ENCODE results near the gene CERS2. TPM values are rescaled to one million over a fixed set of nuclear protein-coding genes. Genes with fewer than 3 reads are reported as not detected.

The CERS2 gene
- total and polyA plus RNA-seq, 2 experiments from 2014 or later = 267 to 277 TPM

GRCh38 chr1:151011154-151011850 is 36.7 kb upstream of the CERS2 start:
- no peaks in the 10 kb centered on the region for H3K9me2 ChIP-seq (replicated peaks; ENCODE audit: insufficient read depth)
- TF ChIP-seq EZH2phosphoT487 (IDR thresholded peaks at IDR 0.05; ENCODE audit: low read depth, severe bottlenecking, unreplicated experiment) (no peak), CTCF (IDR thresholded peaks at IDR 0.05; ENCODE audit: poor library complexity) (no peak), EZH2 (IDR thresholded peaks at IDR 0.05; ENCODE audit: borderline replicate concordance) (no peak)
- peak overlapping the region; percentile 82 for H3K27ac ChIP-seq
- H3K9me3 ChIP-seq (ENCODE audit: low read depth) = no peaks in the 10 kb centered on the region
- H2AFZ ChIP-seq = no peak overlapping the region
- no peaks in the 10 kb centered on the region for H3K27me3 ChIP-seq
- no peak overlapping the region for H3K4me3 ChIP-seq
- peaks cover 45% of the 10 kb centered on the region for H3K4me1 ChIP-seq (ENCODE audit: insufficient read depth)
- WGBS (ENCODE audit: low lambda C conversion rate, missing lambda C conversion rate) = 86% methylated on average over 4 of the region's 4 CpGs
- H3K36me3 ChIP-seq (replicated peaks; ENCODE audit: insufficient read depth, low read depth) = no peaks in the 10 kb centered on the region
- DNase-seq (ENCODE audit: low spot score) = no peak
- no peaks in the 10 kb centered on the region for H4K20me1 ChIP-seq (ENCODE audit: insufficient read depth, poor library complexity, severe bottlenecking)
- peaks cover 59% of the 10 kb centered on the region for H3K79me2 ChIP-seq
- no peak overlapping the region for H3K4me2 ChIP-seq

GRCh38 chr1:151010346-151010726 is 35.7 kb upstream of the CERS2 start:
- Histone ChIP-seq H4K20me1 (ENCODE audit: insufficient read depth, poor library complexity, severe bottlenecking) (no peaks in the 10 kb centered on the region), H2AFZ (no peak overlapping the region), H3K4me2 (no peak overlapping the region), H3K27ac (no peak overlapping the region), H3K27me3 (no peaks in the 10 kb centered on the region), H3K36me3 (replicated peaks; ENCODE audit: insufficient read depth, low read depth) (no peaks in the 10 kb centered on the region), H3K4me3 (no peak overlapping the region), H3K4me1 (ENCODE audit: insufficient read depth) (peaks cover 48% of the 10 kb centered on the region), H3K9me3 (ENCODE audit: low read depth) (no peaks in the 10 kb centered on the region), H3K79me2 (peaks cover 55% of the 10 kb centered on the region), H3K9me2 (replicated peaks; ENCODE audit: insufficient read depth) (no peaks in the 10 kb centered on the region)
- WGBS (ENCODE audit: low lambda C conversion rate, missing lambda C conversion rate) = 97% methylated on average over 3 of the region's 3 CpGs
- no peak for TF ChIP-seq EZH2 (IDR thresholded peaks at IDR 0.05; ENCODE audit: borderline replicate concordance)
- TF ChIP-seq CTCF (IDR thresholded peaks at IDR 0.05; ENCODE audit: poor library complexity) = no peak
- TF ChIP-seq EZH2phosphoT487 (IDR thresholded peaks at IDR 0.05; ENCODE audit: low read depth, severe bottlenecking, unreplicated experiment) = no peak
- no peak for DNase-seq (ENCODE audit: low spot score)

GRCh38 chr1:151009674-151010345 is 35.2 kb upstream of the CERS2 start:
- Histone ChIP-seq H3K9me3 (ENCODE audit: low read depth) (no peaks in the 10 kb centered on the region), H3K27me3 (no peaks in the 10 kb centered on the region), H3K27ac (peak overlapping the region; percentile 88), H3K36me3 (replicated peaks; ENCODE audit: insufficient read depth, low read depth) (no peaks in the 10 kb centered on the region), H3K4me3 (no peak overlapping the region), H3K4me1 (ENCODE audit: insufficient read depth) (peaks cover 53% of the 10 kb centered on the region), H3K9me2 (replicated peaks; ENCODE audit: insufficient read depth) (no peaks in the 10 kb centered on the region), H4K20me1 (ENCODE audit: insufficient read depth, poor library complexity, severe bottlenecking) (no peaks in the 10 kb centered on the region), H3K4me2 (peak overlapping the region; percentile 79), H2AFZ (no peak overlapping the region), H3K79me2 (peaks cover 55% of the 10 kb centered on the region)
- no peak for TF ChIP-seq CTCF (IDR thresholded peaks at IDR 0.05; ENCODE audit: poor library complexity)
- no peak for TF ChIP-seq EZH2 (IDR thresholded peaks at IDR 0.05; ENCODE audit: borderline replicate concordance)
- no peak for TF ChIP-seq EZH2phosphoT487 (IDR thresholded peaks at IDR 0.05; ENCODE audit: low read depth, severe bottlenecking, unreplicated experiment)
- DNase-seq (ENCODE audit: low spot score) = no peak
- whole genome bisulfite sequencing (ENCODE audit: low lambda C conversion rate, missing lambda C conversion rate) = 92% methylated on average over 8 of the region's 8 CpGs

All from hepatocyte (in vitro differentiated cells).